ENCODE measurements around the gene ABCA13.

Gene ABCA13

DNA sequence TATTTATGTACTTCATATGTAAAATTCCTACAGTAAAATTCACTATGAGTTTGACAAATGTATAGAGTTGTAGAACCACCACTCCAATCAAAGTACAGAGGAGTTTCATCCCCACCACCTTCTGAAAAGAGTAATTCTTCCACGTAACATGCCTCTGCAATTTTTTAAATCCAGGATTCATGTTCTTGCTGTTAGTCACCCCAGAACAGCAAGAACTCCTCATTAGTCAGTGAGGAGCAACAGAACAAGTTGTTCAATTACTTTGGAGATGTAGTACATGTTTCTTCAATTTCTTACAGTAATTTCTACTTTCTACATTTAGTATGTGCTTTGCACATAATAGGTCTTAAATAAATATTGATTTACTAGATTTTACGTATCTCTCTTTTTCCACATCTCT is 248.1 kb downstream of the ABCA13 start:
- Histone ChIP-seq H3K36me3 (ENCODE audit: control insufficient read depth in 1 of 2, insufficient read depth in 2 of 2, low read length in 2 of 2) (no peaks in the 10 kb centered on the region), H3K27ac (ENCODE audit: low read length) (no peak overlapping the region), H3K27me3 (ENCODE audit: low read depth, low read length) (no peaks in the 10 kb centered on the region), H3K4me1 (ENCODE audit: control insufficient read depth in 1 of 2, insufficient read depth in 2 of 2, low read length in 2 of 2) (no peaks in the 10 kb centered on the region), H3K9me3 (ENCODE audit: control insufficient read depth in 1 of 2, low read length in 2 of 2) (no peaks in the 10 kb centered on the region), H3K4me3 (ENCODE audit: low read depth in 1 of 2, low read length in 2 of 2) (no peak overlapping the region)

DNA sequence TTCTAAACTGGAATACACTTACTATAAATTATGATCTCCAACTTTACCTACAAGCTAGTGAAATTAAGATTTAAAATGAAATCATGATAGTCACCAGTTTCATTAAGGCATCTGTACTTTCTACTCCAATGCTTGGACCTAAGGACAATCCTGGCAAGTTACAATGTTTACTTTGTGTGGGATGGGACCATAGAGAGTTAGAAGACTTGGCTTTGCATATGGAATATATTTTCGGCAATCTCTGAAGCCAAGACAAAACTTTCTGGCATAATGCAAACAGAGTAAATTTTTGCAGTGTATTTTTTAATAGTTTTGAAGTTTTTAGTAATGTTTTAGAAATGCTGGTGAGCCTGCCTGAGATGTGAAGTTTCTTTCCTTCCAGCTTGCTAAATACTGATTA is 248.9 kb downstream of the ABCA13 start:
- no peak overlapping the region for H3K27ac ChIP-seq (ENCODE audit: low read length)
- no peak overlapping the region for H3K4me3 ChIP-seq (ENCODE audit: low read depth in 1 of 2, low read length in 2 of 2)
- no peaks in the 10 kb centered on the region for H3K4me1 ChIP-seq (ENCODE audit: control insufficient read depth in 1 of 2, insufficient read depth in 2 of 2, low read length in 2 of 2)
- H3K36me3 ChIP-seq (ENCODE audit: control insufficient read depth in 1 of 2, insufficient read depth in 2 of 2, low read length in 2 of 2): no peaks in the 10 kb centered on the region
- no peaks in the 10 kb centered on the region for H3K27me3 ChIP-seq (ENCODE audit: low read depth, low read length)
- H3K9me3 ChIP-seq (ENCODE audit: control insufficient read depth in 1 of 2, low read length in 2 of 2): no peaks in the 10 kb centered on the region

DNA sequence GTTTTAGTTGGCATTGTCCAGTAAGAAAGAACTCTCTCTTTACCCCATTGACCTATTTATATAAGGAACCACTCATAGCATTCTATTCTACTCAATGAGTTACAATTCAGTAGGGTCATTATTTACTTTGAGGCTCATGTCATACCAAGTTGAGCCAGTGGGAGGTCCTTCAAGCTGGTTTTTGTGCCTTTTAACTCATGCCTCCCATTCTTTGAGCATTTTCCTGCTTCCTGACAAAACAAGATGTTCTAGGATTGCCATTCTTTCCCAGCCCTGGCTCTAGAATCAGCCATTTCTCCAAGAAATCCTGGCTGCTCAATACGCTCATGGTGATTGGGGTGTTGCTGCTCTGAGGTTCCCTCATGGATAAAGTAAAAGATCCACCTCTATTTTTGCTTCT is 250.1 kb downstream of the ABCA13 start:
- Histone ChIP-seq H3K9me3 (ENCODE audit: control insufficient read depth in 1 of 2, low read length in 2 of 2) (no peaks in the 10 kb centered on the region), H3K36me3 (ENCODE audit: control insufficient read depth in 1 of 2, insufficient read depth in 2 of 2, low read length in 2 of 2) (no peaks in the 10 kb centered on the region), H3K4me1 (ENCODE audit: control insufficient read depth in 1 of 2, insufficient read depth in 2 of 2, low read length in 2 of 2) (no peaks in the 10 kb centered on the region), H3K4me3 (ENCODE audit: low read depth in 1 of 2, low read length in 2 of 2) (no peak overlapping the region), H3K27me3 (ENCODE audit: low read depth, low read length) (no peaks in the 10 kb centered on the region), H3K27ac (ENCODE audit: low read length) (no peak overlapping the region)

DNA sequence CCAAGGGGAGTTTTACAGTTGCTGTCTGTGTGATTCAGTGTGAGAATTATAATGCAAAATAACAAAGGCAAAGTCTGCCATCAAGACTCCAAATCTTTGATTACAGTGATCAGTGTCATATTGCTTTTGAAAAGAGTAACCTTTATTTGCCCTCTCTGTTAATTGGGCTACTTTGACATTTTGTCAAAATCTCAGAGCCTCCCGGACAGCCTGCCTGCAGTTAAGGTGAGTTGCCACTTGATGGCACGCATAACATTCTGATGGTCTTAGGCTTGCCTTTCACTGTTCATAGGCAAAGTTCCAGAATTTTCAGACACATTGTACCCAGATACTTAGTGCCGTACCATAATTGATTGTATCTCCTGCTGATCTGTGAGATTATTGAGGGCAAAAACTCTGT is 253.5 kb downstream of the ABCA13 start:
- H3K27ac ChIP-seq (ENCODE audit: low read length): no peak overlapping the region
- no peaks in the 10 kb centered on the region for H3K9me3 ChIP-seq (ENCODE audit: control insufficient read depth in 1 of 2, low read length in 2 of 2)
- H3K36me3 ChIP-seq (ENCODE audit: control insufficient read depth in 1 of 2, insufficient read depth in 2 of 2, low read length in 2 of 2): no peaks in the 10 kb centered on the region
- no peaks in the 10 kb centered on the region for H3K27me3 ChIP-seq (ENCODE audit: low read depth, low read length)
- no peaks in the 10 kb centered on the region for H3K4me1 ChIP-seq (ENCODE audit: control insufficient read depth in 1 of 2, insufficient read depth in 2 of 2, low read length in 2 of 2)
- H3K4me3 ChIP-seq (ENCODE audit: low read depth in 1 of 2, low read length in 2 of 2): no peak overlapping the region

DNA sequence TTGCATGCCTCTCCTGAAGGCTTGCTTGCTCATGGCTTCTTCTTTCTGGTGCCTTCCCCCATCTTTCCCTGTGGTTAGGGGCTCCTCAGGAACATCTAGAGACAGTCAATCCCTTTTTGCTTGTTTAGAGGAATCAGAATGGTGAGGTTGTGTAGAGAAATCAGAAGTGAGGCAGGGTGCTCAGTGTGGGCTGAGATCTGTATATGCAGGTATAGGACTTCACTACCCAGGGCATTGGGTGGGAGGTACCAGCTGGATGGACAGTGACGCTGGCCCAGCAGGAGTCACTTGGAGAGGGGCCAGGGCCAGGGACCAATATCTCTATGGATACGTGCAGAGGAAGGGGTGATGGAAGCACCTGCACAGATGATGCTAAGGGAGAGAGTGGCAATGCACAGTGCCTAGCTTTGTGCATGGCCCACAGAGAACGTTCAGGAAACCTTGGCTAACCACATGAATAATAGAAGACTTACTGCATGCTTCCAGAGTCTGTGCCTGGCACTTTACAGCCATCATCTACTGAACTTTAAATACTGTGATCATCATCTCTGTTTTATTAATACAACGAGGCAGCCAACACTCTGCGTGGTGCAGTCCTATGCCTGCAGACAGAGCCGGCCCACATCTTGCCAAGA is 255.2 kb downstream of the ABCA13 start:
- Histone ChIP-seq H3K9me3 (ENCODE audit: control insufficient read depth in 1 of 2, low read length in 2 of 2) (no peaks in the 10 kb centered on the region), H3K36me3 (ENCODE audit: control insufficient read depth in 1 of 2, insufficient read depth in 2 of 2, low read length in 2 of 2) (no peaks in the 10 kb centered on the region), H3K27ac (ENCODE audit: low read length) (no peak overlapping the region), H3K27me3 (ENCODE audit: low read depth, low read length) (no peaks in the 10 kb centered on the region), H3K4me3 (ENCODE audit: low read depth in 1 of 2, low read length in 2 of 2) (no peak overlapping the region), H3K4me1 (ENCODE audit: control insufficient read depth in 1 of 2, insufficient read depth in 2 of 2, low read length in 2 of 2) (no peaks in the 10 kb centered on the region)

DNA sequence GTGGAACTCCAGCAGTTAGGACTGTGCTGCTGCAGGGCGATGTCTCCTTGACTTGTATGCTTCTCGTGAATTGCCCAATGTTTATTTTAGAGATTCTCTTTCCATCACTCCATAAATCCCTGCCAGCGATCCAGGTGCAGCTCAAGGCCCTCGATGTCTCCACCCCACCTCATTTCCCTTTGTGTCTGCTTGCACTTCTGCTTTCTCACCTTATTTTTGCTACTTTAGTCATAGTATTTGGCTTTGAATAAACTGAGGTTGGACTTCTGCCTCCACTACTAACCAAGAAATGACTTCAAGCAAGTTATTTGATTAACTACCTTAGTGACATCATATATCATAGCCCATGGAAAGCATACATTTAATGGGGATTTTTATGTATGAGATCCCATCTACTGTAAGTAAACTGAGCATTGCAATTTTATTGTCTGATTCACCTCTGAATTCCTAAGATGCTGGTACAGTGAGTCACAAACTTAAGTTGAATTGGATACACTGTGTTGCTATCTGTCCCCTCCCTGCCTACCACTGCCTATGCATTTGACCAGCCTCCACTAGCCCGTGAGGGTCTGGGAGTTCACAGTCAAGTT is 255.8 kb downstream of the ABCA13 start:
- Histone ChIP-seq H3K27ac (ENCODE audit: low read length) (no peak overlapping the region), H3K4me1 (ENCODE audit: control insufficient read depth in 1 of 2, insufficient read depth in 2 of 2, low read length in 2 of 2) (no peaks in the 10 kb centered on the region), H3K36me3 (ENCODE audit: control insufficient read depth in 1 of 2, insufficient read depth in 2 of 2, low read length in 2 of 2) (no peaks in the 10 kb centered on the region), H3K4me3 (ENCODE audit: low read depth in 1 of 2, low read length in 2 of 2) (no peak overlapping the region), H3K9me3 (ENCODE audit: control insufficient read depth in 1 of 2, low read length in 2 of 2) (no peaks in the 10 kb centered on the region), H3K27me3 (ENCODE audit: low read depth, low read length) (no peaks in the 10 kb centered on the region)

DNA sequence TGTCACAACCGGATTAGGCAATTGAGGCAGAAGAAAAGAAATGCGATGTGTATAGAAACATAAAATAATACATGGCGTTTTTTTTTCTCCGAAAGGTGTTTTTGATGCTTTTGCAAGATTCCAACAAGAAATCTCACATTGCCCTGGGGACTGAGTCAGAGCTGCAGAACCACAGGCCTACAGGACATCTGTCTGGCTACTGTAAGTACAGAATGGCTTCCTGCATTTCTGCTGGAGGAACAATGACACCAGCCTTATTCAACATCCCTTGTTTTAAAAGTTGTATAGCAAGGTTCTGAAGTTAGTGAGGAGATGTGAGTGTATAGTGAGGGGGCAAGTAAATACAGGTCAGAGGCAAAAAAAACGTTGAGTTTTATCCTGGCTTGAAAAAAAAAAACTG is 256.4 kb downstream of the ABCA13 start:
- Histone ChIP-seq H3K27ac (ENCODE audit: low read length) (no peak overlapping the region), H3K27me3 (ENCODE audit: low read depth, low read length) (no peaks in the 10 kb centered on the region), H3K9me3 (ENCODE audit: control insufficient read depth in 1 of 2, low read length in 2 of 2) (no peaks in the 10 kb centered on the region), H3K4me3 (ENCODE audit: low read depth in 1 of 2, low read length in 2 of 2) (no peak overlapping the region), H3K4me1 (ENCODE audit: control insufficient read depth in 1 of 2, insufficient read depth in 2 of 2, low read length in 2 of 2) (no peaks in the 10 kb centered on the region), H3K36me3 (ENCODE audit: control insufficient read depth in 1 of 2, insufficient read depth in 2 of 2, low read length in 2 of 2) (no peaks in the 10 kb centered on the region)

DNA sequence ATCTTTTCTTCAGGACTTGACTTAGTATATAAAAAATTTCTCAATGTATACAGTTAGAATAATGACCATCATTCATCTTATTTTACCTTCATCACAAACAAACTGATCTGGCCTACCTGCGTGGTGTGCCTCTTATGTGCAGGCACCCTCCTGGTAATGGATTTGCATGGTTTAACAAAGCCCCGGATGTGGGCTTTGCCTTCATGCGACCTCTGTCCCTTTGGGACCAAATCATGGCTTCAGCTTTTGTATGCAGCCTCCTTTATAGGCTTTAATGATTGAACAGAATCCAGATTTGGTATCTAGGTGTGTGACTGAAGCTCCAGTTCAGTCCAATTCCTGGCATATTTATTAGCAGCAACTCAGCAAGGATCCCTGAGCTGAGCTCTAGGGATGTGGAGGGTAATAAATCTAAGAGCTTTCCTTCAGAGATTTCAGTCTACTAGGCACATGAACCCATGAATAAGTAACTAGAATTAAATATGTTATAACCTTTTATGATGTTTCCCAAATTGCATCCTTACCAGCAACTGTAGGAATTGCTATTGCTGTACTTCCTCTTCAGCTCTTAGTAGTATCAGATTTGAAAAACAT is 256.9 kb downstream of the ABCA13 start:
- H3K36me3 ChIP-seq (ENCODE audit: control insufficient read depth in 1 of 2, insufficient read depth in 2 of 2, low read length in 2 of 2): no peaks in the 10 kb centered on the region
- H3K27ac ChIP-seq (ENCODE audit: low read length): no peak overlapping the region
- H3K4me3 ChIP-seq (ENCODE audit: low read depth in 1 of 2, low read length in 2 of 2): no peak overlapping the region
- no peaks in the 10 kb centered on the region for H3K27me3 ChIP-seq (ENCODE audit: low read depth, low read length)
- no peaks in the 10 kb centered on the region for H3K4me1 ChIP-seq (ENCODE audit: control insufficient read depth in 1 of 2, insufficient read depth in 2 of 2, low read length in 2 of 2)
- H3K9me3 ChIP-seq (ENCODE audit: control insufficient read depth in 1 of 2, low read length in 2 of 2): no peaks in the 10 kb centered on the region

DNA sequence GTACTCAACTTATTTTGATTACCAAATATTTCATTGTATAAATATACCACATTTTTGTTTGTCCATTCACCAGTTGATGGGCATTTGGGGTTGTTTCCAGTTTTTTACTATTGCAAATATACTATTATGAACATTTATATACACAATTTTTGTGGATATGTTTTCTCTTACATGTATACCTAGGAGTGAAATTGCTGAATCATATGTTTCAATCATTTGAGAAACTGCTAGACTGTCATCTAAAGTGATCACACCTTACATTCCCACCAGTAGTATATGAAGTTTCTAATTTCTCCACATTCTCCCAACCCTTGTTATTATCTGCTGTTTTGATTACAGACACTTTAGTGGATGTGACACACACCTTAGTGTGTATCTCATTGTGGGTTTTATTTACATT is 257.9 kb downstream of the ABCA13 start:
- no peaks in the 10 kb centered on the region for H3K9me3 ChIP-seq (ENCODE audit: control insufficient read depth in 1 of 2, low read length in 2 of 2)
- no peak overlapping the region for H3K27ac ChIP-seq (ENCODE audit: low read length)
- H3K36me3 ChIP-seq (ENCODE audit: control insufficient read depth in 1 of 2, insufficient read depth in 2 of 2, low read length in 2 of 2): no peaks in the 10 kb centered on the region
- H3K4me3 ChIP-seq (ENCODE audit: low read depth in 1 of 2, low read length in 2 of 2): no peak overlapping the region
- H3K27me3 ChIP-seq (ENCODE audit: low read depth, low read length): no peaks in the 10 kb centered on the region
- H3K4me1 ChIP-seq (ENCODE audit: control insufficient read depth in 1 of 2, insufficient read depth in 2 of 2, low read length in 2 of 2): no peaks in the 10 kb centered on the region

DNA sequence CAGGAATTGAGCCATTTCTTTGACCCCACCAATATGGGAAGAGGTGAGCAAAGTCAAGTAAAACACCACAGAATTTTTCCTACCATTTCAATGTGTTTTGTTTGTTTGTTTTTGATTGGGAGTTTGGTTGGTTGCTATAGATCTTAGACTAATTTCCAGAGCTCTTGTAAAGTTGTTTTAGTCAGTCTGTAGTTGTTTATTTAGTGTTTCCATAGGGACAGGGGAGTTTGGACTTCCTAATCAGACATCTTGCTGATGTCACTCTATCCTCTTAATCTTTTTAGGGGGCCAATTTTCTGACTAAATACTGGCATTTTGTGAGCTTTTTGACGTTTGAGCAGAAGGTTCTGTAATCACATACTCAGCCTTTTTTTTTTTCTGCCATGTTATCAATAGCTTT is 266.9 kb downstream of the ABCA13 start:
- Histone ChIP-seq H3K27ac (ENCODE audit: low read length) (no peak overlapping the region), H3K27me3 (ENCODE audit: low read depth, low read length) (no peaks in the 10 kb centered on the region), H3K4me1 (ENCODE audit: control insufficient read depth in 1 of 2, insufficient read depth in 2 of 2, low read length in 2 of 2) (no peaks in the 10 kb centered on the region), H3K36me3 (ENCODE audit: control insufficient read depth in 1 of 2, insufficient read depth in 2 of 2, low read length in 2 of 2) (no peaks in the 10 kb centered on the region), H3K4me3 (ENCODE audit: low read depth in 1 of 2, low read length in 2 of 2) (no peak overlapping the region), H3K9me3 (ENCODE audit: control insufficient read depth in 1 of 2, low read length in 2 of 2) (no peaks in the 10 kb centered on the region)

DNA sequence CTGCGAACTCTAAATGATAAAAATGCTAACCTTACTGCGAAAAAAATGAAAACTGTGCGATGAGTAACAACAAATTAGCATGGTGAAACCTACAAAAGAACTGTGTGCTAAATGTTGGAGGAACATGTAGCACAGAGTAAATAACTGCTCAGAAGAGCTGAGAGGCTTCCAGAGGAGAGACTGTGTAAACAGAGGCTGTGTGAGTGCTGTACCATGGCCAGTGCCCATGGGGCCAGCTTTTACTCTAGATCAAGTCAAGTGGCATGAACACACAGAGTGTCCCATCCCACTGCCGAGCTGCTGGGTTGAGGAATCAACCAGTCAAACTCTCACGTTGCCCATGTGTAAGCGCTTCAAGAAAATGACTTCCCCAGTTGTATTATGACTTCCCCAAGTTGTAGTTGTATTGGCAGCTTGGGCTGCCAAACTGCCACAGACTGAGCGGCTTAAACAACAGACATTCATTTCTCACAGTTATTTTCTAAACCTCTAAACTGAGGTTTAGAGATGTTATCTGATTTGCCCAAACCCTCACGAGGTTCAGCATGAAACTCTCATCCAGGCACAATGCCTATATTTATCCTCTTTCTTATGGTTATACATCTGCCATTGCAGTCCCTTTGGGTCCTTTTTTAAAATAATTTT is 270.7 kb downstream of the ABCA13 start:
- no peaks in the 10 kb centered on the region for H3K36me3 ChIP-seq (ENCODE audit: control insufficient read depth in 1 of 2, insufficient read depth in 2 of 2, low read length in 2 of 2)
- H3K4me1 ChIP-seq (ENCODE audit: control insufficient read depth in 1 of 2, insufficient read depth in 2 of 2, low read length in 2 of 2): no peaks in the 10 kb centered on the region
- H3K27ac ChIP-seq (ENCODE audit: low read length): no peak overlapping the region
- no peaks in the 10 kb centered on the region for H3K9me3 ChIP-seq (ENCODE audit: control insufficient read depth in 1 of 2, low read length in 2 of 2)
- H3K4me3 ChIP-seq (ENCODE audit: low read depth in 1 of 2, low read length in 2 of 2): no peak overlapping the region
- H3K27me3 ChIP-seq (ENCODE audit: low read depth, low read length): no peaks in the 10 kb centered on the region
